Stimulated activated CD8-positive, alpha-beta memory T cell treated with anti-CD3 and anti-CD28 coated beads, Interleukin-7, amount 100 ng/mL, for 48 hours (primary cell): ENCODE measurements around the gene OR6B1.
"Not testable (repeated sequence)": the region's sequence is repeated elsewhere in the genome, so short reads cannot be mapped to it uniquely, and the experiment has no call there.

Experiments
- DNase-seq, 2 donors: peaks; one replicate each; pipeline ENCODE4 v3.0.0-alpha.2; 2020; ENCODE audit warnings: low read depth in 1 of 2; ENCODE audit errors: extremely low read depth in 1 of 2

OR6B1 gene

GRCh38 chr7:144037414-144038035, 37.4 kb downstream of the OR6B1 start:
- no peak for DNase-seq

DNA sequence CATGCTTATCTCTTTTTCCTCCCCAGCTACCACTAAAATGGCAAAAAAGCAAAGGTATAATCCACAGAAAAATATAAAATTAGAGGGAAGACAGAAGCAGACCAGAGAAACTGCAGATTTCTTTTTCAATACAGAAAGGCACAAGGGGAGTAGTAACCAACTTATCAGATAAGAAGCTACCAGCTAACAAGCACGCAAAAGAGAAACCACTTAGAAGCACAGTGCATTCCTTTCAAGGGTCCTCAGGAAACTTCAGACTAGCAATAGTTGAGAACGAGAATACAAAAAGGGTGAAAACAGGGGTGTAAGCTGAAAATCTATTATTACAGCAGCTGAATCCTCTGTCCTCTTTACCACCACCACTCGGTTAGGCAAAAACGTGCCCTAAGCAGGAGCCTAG, 38.8 kb downstream of the OR6B1 start:
- no peak for DNase-seq

GRCh38 chr7:144048648-144049047, 48.5 kb downstream of the OR6B1 start, which contains the start of gene OR2A5:
Gene OR2A5, plus strand, starts transcription at chr7:144048948. Its CDS starts 1,454 bp downstream, at chr7:144050402.
- DNase-seq = no peak

GRCh38 chr7:144049491-144049890, 49.4 kb downstream of the OR6B1 start:
- DNase-seq = no peak

GRCh38 chr7:144050093-144050492, 50.0 kb downstream of the OR6B1 start:
- DNase-seq = no peak

- not testable (repeated sequence) for DNase-seq
These were observed 50.8 kb downstream of the OR6B1 start for GRCh38 chr7:144050884-144051283.

DNA sequence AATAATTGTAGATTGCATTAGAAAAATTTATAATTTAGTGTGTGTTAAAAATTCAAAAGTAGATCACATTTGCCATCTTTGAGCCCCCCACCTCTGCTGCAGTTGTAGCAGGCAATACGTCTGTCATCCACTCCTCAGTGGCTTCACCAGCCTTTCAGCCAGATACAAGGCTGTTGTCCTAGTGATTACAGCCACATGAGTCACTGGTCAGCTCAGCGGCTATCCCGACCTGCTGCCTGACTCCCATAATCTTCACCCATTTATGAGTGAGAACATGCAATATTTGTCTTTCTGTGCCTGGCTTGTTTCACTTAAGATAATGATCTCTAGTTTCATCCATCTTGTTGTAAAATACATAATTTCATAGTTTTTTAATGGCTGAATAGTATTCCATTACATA, 57.8 kb downstream of the OR6B1 start:
- DNase-seq = no peak
